GM12892 (cell line): ENCODE data around the gene DNMT3B. TPM values are rescaled to one million over a fixed set of nuclear protein-coding genes. Genes with fewer than 3 reads are reported as not detected.
"Not testable (repeated sequence)": the region's sequence is repeated elsewhere in the genome, so short reads cannot be mapped to it uniquely, and the experiment has no call there.

Experiments used
- DNase-seq: peaks from one replicate; pipeline ENCODE4 v3.0.0; 2011; ENCODE audit not compliant: insufficient read length
- FAIRE-seq: peaks from 2 replicates; lab custom pipeline; 2011; peaks lifted over from hg19 to GRCh38; lab: Jason Lieb, UNC
- POLR2A ChIP-seq: IDR thresholded peaks from 2 replicates; pipeline ENCODE4 v1.6.1; 2011; ENCODE audit warnings: low read depth, low read length, control low read depth
- POLR2AphosphoS5 ChIP-seq: IDR thresholded peaks from 2 replicates; pipeline ENCODE4 v1.6.1; 2011; ENCODE audit warnings: low read depth, low read length, control low read depth
- TAF1 ChIP-seq: IDR thresholded peaks from 2 replicates; pipeline ENCODE4 v1.6.1; 2011; ENCODE audit warnings: low read depth, mild to moderate bottlenecking, control low read depth, low read length, borderline replicate concordance
- polyA plus RNA-seq: library from polyadenylated mRNA; unstranded; fragments of >200 nt; gene quantifications from one replicate; pipeline ENCODE4 v1.2.1, GENCODE V29; 2012; ENCODE audit warnings: missing spikeins, inconsistent platforms; ENCODE audit not compliant: missing spikeins

Gene DNMT3B
- polyA plus RNA-seq = 0.47 TPM

- peak; percentile 17 for FAIRE-seq
- peak; percentile 86 for DNase-seq
- TF ChIP-seq POLR2A = no peak
- no peak for TF ChIP-seq POLR2AphosphoS5
- TF ChIP-seq TAF1 = no peak
Measured at GRCh38 chr20:32761831-32762753, at the start of gene DNMT3B. TSS of gene DNMT3B (plus strand) at chr20:32762385. CDS start at chr20:32780324, 17,939 bp downstream.

- DNase-seq (no peak), FAIRE-seq (no peak)
- TF ChIP-seq POLR2AphosphoS5 (no peak), TAF1 (no peak), POLR2A (no peak)
Measured at GRCh38 chr20:32718749-32719348, 43.3 kb upstream of the DNMT3B start.

- no peak for TF ChIP-seq POLR2A
- DNase-seq (no peak), FAIRE-seq (no peak)
Measured at GRCh38 chr20:32727683-32728082, 34.5 kb upstream of the DNMT3B start.

- FAIRE-seq = not testable (repeated sequence)
Measured at GRCh38 chr20:32728435-32728834, 33.8 kb upstream of the DNMT3B start.

GRCh38 chr20:32729334-32729733 is 32.9 kb upstream of the DNMT3B start:
- not testable (repeated sequence) for FAIRE-seq, DNase-seq

More at GRCh38 chr20:32728435-32728834, 33.8 kb upstream of the DNMT3B start:
- not testable (repeated sequence) for DNase-seq

- TF ChIP-seq TAF1 (no peak), POLR2AphosphoS5 (no peak)
- FAIRE-seq (no peak), DNase-seq (no peak)
Measured at GRCh38 chr20:32731882-32732266, 30.3 kb upstream of the DNMT3B start.

GRCh38 chr20:32737371-32738223 is 24.6 kb upstream of the DNMT3B start:
- no peak for FAIRE-seq
- no peak for DNase-seq
- TF ChIP-seq TAF1 = no peak
- TF ChIP-seq POLR2A = no peak
- TF ChIP-seq POLR2AphosphoS5 = no peak

GRCh38 chr20:32741151-32741550 is 21.0 kb upstream of the DNMT3B start:
- FAIRE-seq = no peak
- DNase-seq = no peak
- TF ChIP-seq POLR2AphosphoS5 (no peak), TAF1 (no peak), POLR2A (no peak)

GRCh38 chr20:32742322-32743236 is 19.6 kb upstream of the DNMT3B start:
- FAIRE-seq (no peak), DNase-seq (no peak)
- TF ChIP-seq TAF1 (no peak), POLR2A (no peak), POLR2AphosphoS5 (no peak)

- peak; percentile 50 for FAIRE-seq
- TF ChIP-seq POLR2AphosphoS5 (no peak), POLR2A (peak; percentile 59; the same call in 1 of the 2 replicates), TAF1 (0 out of 2 replicates have a peak, but pooled peaks have one; percentile 36)
- no peak for DNase-seq
Measured at GRCh38 chr20:32743237-32744112, 18.7 kb upstream of the DNMT3B start, which contains the start of gene COMMD7. TSS of gene COMMD7 (minus strand) at chr20:32743467. CDS start at chr20:32743391, 76 bp downstream.
